GM23248 (cell line): ENCODE measurements around the gene TRPV2.

ENCODE experiments used
- EZH2 ChIP-seq: fragments of 200-600 bp; sonication (generic); IDR thresholded peaks from 2 replicates; pipeline ENCODE4 v1.6.1; 2018; ENCODE audit warnings: antibody characterized with exemption, mild to moderate bottlenecking; ENCODE audit not compliant: insufficient read depth, poor library complexity, severe bottlenecking
- EZH2phosphoT487 ChIP-seq: fragments of 200-600 bp; sonication (generic); IDR thresholded peaks from 2 replicates; pipeline ENCODE4 v1.6.1; 2018; ENCODE audit warnings: antibody characterized with exemption, moderate library complexity, mild to moderate bottlenecking, low read depth; ENCODE audit not compliant: insufficient read depth

DNA sequence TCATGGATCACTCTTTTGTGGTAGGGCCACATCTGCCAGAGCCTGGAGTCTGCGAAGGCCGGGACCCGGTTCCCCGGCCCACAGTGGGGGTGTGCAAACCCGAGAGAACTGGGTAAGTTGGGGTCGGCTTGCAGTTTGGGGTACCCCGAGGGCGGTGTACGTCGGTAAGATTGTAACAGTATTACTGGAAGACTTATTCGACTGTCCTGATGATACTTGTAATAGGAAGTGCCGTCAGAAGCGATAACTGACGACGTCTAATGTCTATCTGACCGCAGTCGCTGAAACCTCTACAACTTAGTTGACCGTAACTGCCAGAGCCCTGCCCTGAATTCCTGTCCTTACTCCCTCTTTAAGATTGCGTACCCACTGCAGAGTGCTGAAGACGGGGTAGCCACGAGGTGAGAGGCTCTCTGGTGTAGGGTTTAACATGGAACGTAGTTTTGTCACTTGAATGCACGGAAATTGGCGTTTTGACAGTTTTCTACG, 24.0 kb downstream of the TRPV2 start:
- no peak for TF ChIP-seq EZH2phosphoT487
- no peak for TF ChIP-seq EZH2
